GM23248 (cell line): Measurements from ENCODE around the gene TCF12.

Experiments used
- EZH2 ChIP-seq: fragments of 200-600 bp; sonication (generic); IDR thresholded peaks from 2 replicates; pipeline ENCODE4 v1.6.1; 2018; ENCODE audit warnings: antibody characterized with exemption, mild to moderate bottlenecking; ENCODE audit not compliant: insufficient read depth, poor library complexity, severe bottlenecking
- EZH2phosphoT487 ChIP-seq: fragments of 200-600 bp; sonication (generic); IDR thresholded peaks from 2 replicates; pipeline ENCODE4 v1.6.1; 2018; ENCODE audit warnings: antibody characterized with exemption, moderate library complexity, mild to moderate bottlenecking, low read depth; ENCODE audit not compliant: insufficient read depth

- no peak for TF ChIP-seq EZH2
- no peak for TF ChIP-seq EZH2phosphoT487
These were observed 384.3 kb downstream of the TCF12 start for GRCh38 chr15:57302640-57303257.
